Left cardiac atrium (tissue), 4 donors: ENCODE data around the gene ITGAD. TPM values are rescaled to one million over a fixed set of nuclear protein-coding genes. Genes with fewer than 3 reads are reported as not detected.
"Not testable (repeated sequence)": the region's sequence is repeated elsewhere in the genome, so short reads cannot be mapped to it uniquely, and the experiment has no call there.

Experiments
- ATAC-seq, 2 donors: fragments of 200-7000 bp; cut with Tn5 transposase; one replicate each; pipeline ENCODE4 v1.9.1; 2020; ENCODE audit warnings: mild to moderate bottlenecking in 2 of 2, moderate library complexity in 2 of 2
- DNase-seq: peaks from one replicate; pipeline ENCODE4 v3.0.0-alpha.2; 2020
- intact Hi-C, 2 donors: fragments of 100-400 bp; cut with DNase I; formaldehyde crosslinking; loops; one replicate each; pipeline versions ENCODE4 v1.14.1 to v1.15.1; 2022 to 2023
- total RNA-seq, 2 donors: library from RNA; stranded (reverse); fragmentation: NEBNext Ultra II Directional; extraction: Animal tissue kit (Norgen Biotek cat#: 25700); gene quantifications; one replicate each; pipeline ENCODE4 v1.2.1, GENCODE V29; 2021
- donor health status: DM: no; HTN: yes; CAD: no.
- donor health status: DM: no; HTN: yes; CAD: no; lungs with severe emphysema.
- donor health status: DM: yes; HTN: yes; CAD: no.
- donor health status: Dilated cardiomyopathy.

ITGAD gene
- total RNA-seq, 2 donors from 2014 or later, result 0.24 TPM; not detected in 1

- DNase-seq (no peak), ATAC-seq (no peak)
- intact Hi-C loops, result no loop called here
Observed at GRCh38 chr16:31423801-31424200, 30.7 kb downstream of the ITGAD start.

- ATAC-seq (peak; percentile 52 to 65), DNase-seq (peak; percentile 69)
- intact Hi-C loops, result no loop called here
Observed at GRCh38 chr16:31427441-31428278, 34.5 kb downstream of the ITGAD start.

- ATAC-seq (peak; percentile 69 to 86), DNase-seq (peak; percentile 59)
- intact Hi-C loops, result no loop called here
Observed at GRCh38 chr16:31428279-31428597, 35.1 kb downstream of the ITGAD start, which contains the start of gene COX6A2. TSS of gene COX6A2 (minus strand) at chr16:31428360. CDS start at chr16:31428325, 35 bp downstream.

GRCh38 chr16:31428638-31429247 is 35.6 kb downstream of the ITGAD start:
- DNase-seq (no peak), ATAC-seq (no peak)
- intact Hi-C loops, result no loop called here

- intact Hi-C loops, result no loop called here
- ATAC-seq, result peak in 1 of 2 donors; percentile 55
- no peak for DNase-seq
Observed at GRCh38 chr16:31429314-31429713, 36.2 kb downstream of the ITGAD start.

- ATAC-seq (no peak), DNase-seq (no peak)
- intact Hi-C loops, result no loop called here
Observed at GRCh38 chr16:31429796-31430195, 36.7 kb downstream of the ITGAD start.

- intact Hi-C loops, result no loop called here
- ATAC-seq (no peak), DNase-seq (no peak)
Observed at GRCh38 chr16:31430380-31431052, 37.4 kb downstream of the ITGAD start.

- DNase-seq (no peak), ATAC-seq (no peak)
- intact Hi-C loops, result no loop called here
Observed at GRCh38 chr16:31435341-31436220, 42.4 kb downstream of the ITGAD start.

- no peak for DNase-seq
- ATAC-seq, result no peak
- intact Hi-C loops, result no loop called here
Observed at GRCh38 chr16:31436221-31437045, 43.3 kb downstream of the ITGAD start.

GRCh38 chr16:31438414-31438813 is 45.3 kb downstream of the ITGAD start:
- ATAC-seq, result no peak
- intact Hi-C loops, result no loop called here
- no peak for DNase-seq

GRCh38 chr16:31439023-31439422 is 45.9 kb downstream of the ITGAD start:
- DNase-seq, ATAC-seq, intact Hi-C loops: not testable (repeated sequence)

GRCh38 chr16:31439519-31439918 is 46.4 kb downstream of the ITGAD start:
- DNase-seq, result no peak
- intact Hi-C loops, result no loop called here
- no peak for ATAC-seq

- intact Hi-C loops, result loop anchor here (5.0 to 10.0 kb wide), 3 partner anchors 258 to 458 kb away; partner anchors contain the start of genes FUS (in 1 of the 2) and HSD3B7 (in 1 of the 2)
- ATAC-seq (no peak), DNase-seq (no peak)
Observed at GRCh38 chr16:31440516-31441184, 47.5 kb downstream of the ITGAD start.

- no peak for DNase-seq
Observed at GRCh38 chr16:31441956-31442355, 48.8 kb downstream of the ITGAD start.

GRCh38 chr16:31445931-31446330 is 52.8 kb downstream of the ITGAD start:
- ATAC-seq, DNase-seq: not testable (repeated sequence)
- intact Hi-C loops, result loop anchor here in 1 of 2 donors (10.0 kb wide), 1 partner anchor 461 kb away; the partner anchor contains the start of gene HSD3B7

More at GRCh38 chr16:31441956-31442355, 48.8 kb downstream of the ITGAD start:
- ATAC-seq, result peak in 1 of 2 donors; percentile 3
- intact Hi-C loops, result loop anchor here (5.0 to 10.0 kb wide), 3 partner anchors 260 to 460 kb away; partner anchors contain the start of genes FUS (in 1 of the 2) and HSD3B7 (in 1 of the 2)

GRCh38 chr16:31451201-31451600 is 58.1 kb downstream of the ITGAD start:
- no peak for ATAC-seq
- intact Hi-C loops, result loop anchor here in 1 of 2 donors (10.0 kb wide), 1 partner anchor 414 kb away; no protein-coding TSS in a partner anchor
- DNase-seq, result no peak

GRCh38 chr16:31451681-31452351 is 58.7 kb downstream of the ITGAD start:
- DNase-seq, result peak; percentile 66
- peak; percentile 71 to 79 for ATAC-seq
- intact Hi-C loops, result loop anchor here in 1 of 2 donors (10.0 kb wide), 1 partner anchor 413 kb away; no protein-coding TSS in a partner anchor
